Stimulated activated memory B cell treated with anti-CD40 and anti-IgM and Interleukin-4, amounts not matched to agents 10 μg/mL and 1 μg/mL and 100 μg/mL, for 72 hours (primary cell): ENCODE results near the gene ZNF281.
"Not testable (repeated sequence)": the region's sequence is repeated elsewhere in the genome, so short reads cannot be mapped to it uniquely, and the experiment has no call there.

ENCODE experiments used
- ATAC-seq: fragments of 150-1000 bp; cut with Tn5 transposase; 2 replicates; pipeline ENCODE4 v1.10.0; 2021
- H3K27ac Mint-ChIP-seq: one replicate; pipeline ENCODE4 v1.8.0; 2022; ENCODE audit warnings: mild to moderate bottlenecking, mixed read lengths
- H3K27me3 Mint-ChIP-seq: one replicate; pipeline ENCODE4 v1.8.0; 2022; ENCODE audit warnings: mixed read lengths
- H3K36me3 Mint-ChIP-seq: one replicate; pipeline ENCODE4 v1.8.0; 2022; ENCODE audit warnings: mixed read lengths
- H3K4me1 Mint-ChIP-seq: one replicate; pipeline ENCODE4 v1.8.0; 2022; ENCODE audit warnings: mixed read lengths
- H3K4me3 Mint-ChIP-seq: one replicate; pipeline ENCODE4 v1.8.0; 2022; ENCODE audit warnings: mild to moderate bottlenecking, moderate library complexity, mixed read lengths
- H3K9me3 Mint-ChIP-seq: one replicate; pipeline ENCODE4 v1.8.0; 2022; ENCODE audit warnings: mixed read lengths

The ZNF281 gene

GRCh38 chr1:200366577-200367253 lies 43.1 kb downstream of the ZNF281 start:
- H3K4me1 Mint-ChIP-seq, result peaks cover 14% of the 10 kb centered on the region
- no peak overlapping the region for H3K27ac Mint-ChIP-seq
- no peak overlapping the region for H3K4me3 Mint-ChIP-seq
- H3K9me3 Mint-ChIP-seq, result no peaks in the 10 kb centered on the region
- peaks cover 20% of the 10 kb centered on the region for H3K36me3 Mint-ChIP-seq
- no peak for ATAC-seq
- H3K27me3 Mint-ChIP-seq, result no peaks in the 10 kb centered on the region

GRCh38 chr1:200365897-200366426 lies 43.9 kb downstream of the ZNF281 start:
- Mint-ChIP-seq H3K4me3 (no peak overlapping the region), H3K4me1 (peaks cover 14% of the 10 kb centered on the region), H3K27me3 (no peaks in the 10 kb centered on the region), H3K9me3 (no peaks in the 10 kb centered on the region), H3K36me3 (peaks cover 20% of the 10 kb centered on the region), H3K27ac (no peak overlapping the region)
- ATAC-seq, result no peak

- H3K4me3 Mint-ChIP-seq, result no peak overlapping the region
- H3K27me3 Mint-ChIP-seq, result no peaks in the 10 kb centered on the region
- H3K9me3 Mint-ChIP-seq, result no peaks in the 10 kb centered on the region
- H3K27ac Mint-ChIP-seq, result no peak overlapping the region
- no peak for ATAC-seq
- peaks cover 17% of the 10 kb centered on the region for H3K36me3 Mint-ChIP-seq
- H3K4me1 Mint-ChIP-seq, result peaks cover 14% of the 10 kb centered on the region
Measured at GRCh38 chr1:200364831-200365230, 45.0 kb downstream of the ZNF281 start.

- H3K27ac Mint-ChIP-seq, result no peak overlapping the region
- peaks cover 14% of the 10 kb centered on the region for H3K36me3 Mint-ChIP-seq
- no peaks in the 10 kb centered on the region for H3K9me3 Mint-ChIP-seq
- H3K4me1 Mint-ChIP-seq, result peaks cover 14% of the 10 kb centered on the region
- H3K27me3 Mint-ChIP-seq, result no peaks in the 10 kb centered on the region
- no peak overlapping the region for H3K4me3 Mint-ChIP-seq
- no peak for ATAC-seq
Measured at GRCh38 chr1:200364091-200364759, 45.6 kb downstream of the ZNF281 start.

GRCh38 chr1:200363264-200363933 lies 46.4 kb downstream of the ZNF281 start:
- H3K4me1 Mint-ChIP-seq, result peaks cover 14% of the 10 kb centered on the region
- H3K9me3 Mint-ChIP-seq, result no peaks in the 10 kb centered on the region
- H3K27me3 Mint-ChIP-seq, result no peaks in the 10 kb centered on the region
- H3K4me3 Mint-ChIP-seq, result no peak overlapping the region
- peak; percentile 27 for ATAC-seq
- H3K36me3 Mint-ChIP-seq, result peaks cover 14% of the 10 kb centered on the region
- no peak overlapping the region for H3K27ac Mint-ChIP-seq

GRCh38 chr1:200362421-200362820 lies 47.4 kb downstream of the ZNF281 start:
- Mint-ChIP-seq H3K27ac (no peak overlapping the region), H3K36me3 (peaks cover 14% of the 10 kb centered on the region), H3K4me3 (no peak overlapping the region), H3K27me3 (no peaks in the 10 kb centered on the region), H3K9me3 (no peaks in the 10 kb centered on the region), H3K4me1 (peaks cover 14% of the 10 kb centered on the region)
- ATAC-seq, result no peak

GRCh38 chr1:200359610-200360163 lies 50.1 kb downstream of the ZNF281 start:
- no peaks in the 10 kb centered on the region for H3K9me3 Mint-ChIP-seq
- H3K4me3 Mint-ChIP-seq, result no peak overlapping the region

GRCh38 chr1:200357925-200358324 lies 51.9 kb downstream of the ZNF281 start:
- peaks cover 11% of the 10 kb centered on the region for H3K4me1 Mint-ChIP-seq
- not testable (repeated sequence) for H3K36me3 Mint-ChIP-seq, ATAC-seq, H3K4me3 Mint-ChIP-seq, H3K27me3 Mint-ChIP-seq, H3K27ac Mint-ChIP-seq, H3K9me3 Mint-ChIP-seq

More at GRCh38 chr1:200359610-200360163, 50.1 kb downstream of the ZNF281 start:
- Mint-ChIP-seq H3K27me3 (no peaks in the 10 kb centered on the region), H3K36me3 (no peaks in the 10 kb centered on the region), H3K27ac (no peak overlapping the region), H3K4me1 (peaks cover 18% of the 10 kb centered on the region)
- ATAC-seq, result no peak

GRCh38 chr1:200355801-200356200 lies 54.0 kb downstream of the ZNF281 start:
- H3K27ac Mint-ChIP-seq, result no peak overlapping the region
- H3K9me3 Mint-ChIP-seq, result no peaks in the 10 kb centered on the region
- H3K4me1 Mint-ChIP-seq, result peaks cover 24% of the 10 kb centered on the region
- no peaks in the 10 kb centered on the region for H3K27me3 Mint-ChIP-seq
- ATAC-seq, result no peak
- no peak overlapping the region for H3K4me3 Mint-ChIP-seq
- H3K36me3 Mint-ChIP-seq, result no peaks in the 10 kb centered on the region
